GM19025 (cell line): ENCODE measurements around the gene RPP14.

ENCODE experiments used
- ATAC-seq: cut with Tn5 transposase; IDR thresholded peaks from one replicate; pipeline ENCODE4 v1.9.1; 2021; ENCODE audit warnings: mild to moderate bottlenecking, low read depth, moderate library complexity; ENCODE audit not compliant: unreplicated experiment

The RPP14 gene

DNA sequence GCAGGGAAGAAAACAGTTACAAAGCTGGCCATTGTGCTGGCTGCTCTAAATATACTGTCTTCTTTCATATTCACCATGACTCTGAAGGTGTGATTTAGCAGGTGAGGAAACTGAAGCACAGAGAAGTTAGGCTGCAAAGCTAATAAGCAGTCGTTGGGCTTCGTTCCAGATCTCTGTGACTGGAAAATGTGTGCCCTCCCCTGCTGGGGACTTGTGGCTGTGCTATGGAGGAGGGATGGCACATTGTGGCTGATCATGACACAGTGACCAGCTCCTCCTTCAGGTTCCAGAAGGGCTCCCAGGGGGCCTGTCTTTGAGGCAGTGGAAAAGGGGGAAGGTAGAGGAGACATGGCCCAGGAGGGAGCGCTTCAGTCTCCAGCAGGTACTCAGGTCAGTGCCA is 45.9 kb downstream of the RPP14 start:
- no peak for ATAC-seq

DNA sequence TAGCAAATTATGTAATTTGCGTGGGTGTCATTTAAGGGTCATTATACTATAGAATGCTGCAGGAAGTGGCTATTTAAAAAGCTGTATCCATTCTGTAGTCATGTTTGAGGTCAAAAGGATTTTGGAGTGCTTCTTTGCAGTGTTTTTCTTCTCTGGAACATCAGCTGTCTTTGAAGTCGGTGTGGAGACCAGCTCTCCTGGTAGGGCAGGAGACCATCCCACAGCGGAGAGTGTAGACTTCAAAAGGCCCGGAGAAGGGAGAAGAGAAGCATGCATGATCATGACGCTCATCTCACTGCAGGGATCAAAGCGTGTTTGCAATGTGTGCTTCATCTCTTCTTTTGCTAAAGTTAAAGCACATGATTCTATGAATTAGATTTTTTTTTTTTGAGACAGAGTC is 46.6 kb downstream of the RPP14 start:
- ATAC-seq, result no peak

DNA sequence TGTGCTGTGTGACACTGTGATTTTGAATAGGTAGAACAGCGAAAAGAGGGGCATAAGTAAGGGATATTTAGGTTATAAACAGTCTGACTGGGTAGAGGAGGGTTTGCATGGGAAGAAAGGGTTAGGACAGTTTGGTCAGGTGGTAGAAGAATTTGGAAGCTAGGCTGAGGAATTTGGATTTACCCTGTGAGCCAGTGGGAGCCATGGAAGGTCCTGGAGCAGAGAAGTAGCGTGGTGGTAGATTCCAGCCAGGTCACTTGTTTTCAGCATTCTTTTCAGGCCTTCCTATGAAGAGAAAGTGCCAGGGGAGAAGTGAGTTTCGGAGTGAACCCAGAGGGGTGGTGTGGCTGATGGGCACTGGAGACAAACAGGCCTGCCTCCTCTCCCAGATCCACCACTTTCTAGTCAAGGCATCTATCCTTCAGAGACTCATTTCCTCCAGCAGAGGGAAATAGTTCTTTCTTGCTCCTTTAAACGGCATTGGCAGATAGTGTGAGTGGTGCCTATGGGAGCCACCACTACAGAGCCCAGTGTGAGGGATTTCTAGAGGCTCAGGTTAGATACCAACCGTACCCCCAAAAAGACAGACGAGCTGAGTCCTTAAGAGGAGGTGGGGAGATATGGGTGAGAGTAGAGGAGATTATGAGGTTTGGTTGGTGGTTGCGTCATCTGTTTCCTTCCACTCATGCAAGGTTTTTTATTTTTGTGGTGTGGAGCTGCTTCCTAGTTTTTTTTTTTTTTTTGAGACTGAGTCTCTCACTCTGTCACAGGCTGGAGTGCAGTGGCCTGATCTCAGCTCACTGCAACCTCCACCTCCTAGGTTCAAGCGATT is 47.9 kb downstream of the RPP14 start:
- no peak for ATAC-seq

DNA sequence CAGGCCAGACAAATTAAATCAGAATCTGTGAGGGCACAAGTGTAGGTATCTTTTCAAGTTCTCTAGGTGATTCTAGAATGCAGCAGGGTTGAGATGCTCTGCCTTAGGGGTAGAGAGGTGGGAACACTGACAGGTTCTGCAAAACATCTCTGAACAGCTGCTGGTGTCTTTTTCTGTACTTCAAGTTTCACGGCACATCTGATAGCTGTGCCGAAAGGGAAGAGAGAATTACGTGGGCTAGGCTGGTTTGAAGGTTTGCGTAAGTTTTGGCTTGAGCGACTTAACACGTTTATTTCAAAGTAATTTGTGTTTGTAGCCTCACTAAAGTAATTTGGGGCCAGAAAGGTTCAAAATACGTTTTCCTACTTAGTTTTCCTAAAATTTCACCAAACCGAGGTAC is 49.1 kb downstream of the RPP14 start:
- no peak for ATAC-seq

DNA sequence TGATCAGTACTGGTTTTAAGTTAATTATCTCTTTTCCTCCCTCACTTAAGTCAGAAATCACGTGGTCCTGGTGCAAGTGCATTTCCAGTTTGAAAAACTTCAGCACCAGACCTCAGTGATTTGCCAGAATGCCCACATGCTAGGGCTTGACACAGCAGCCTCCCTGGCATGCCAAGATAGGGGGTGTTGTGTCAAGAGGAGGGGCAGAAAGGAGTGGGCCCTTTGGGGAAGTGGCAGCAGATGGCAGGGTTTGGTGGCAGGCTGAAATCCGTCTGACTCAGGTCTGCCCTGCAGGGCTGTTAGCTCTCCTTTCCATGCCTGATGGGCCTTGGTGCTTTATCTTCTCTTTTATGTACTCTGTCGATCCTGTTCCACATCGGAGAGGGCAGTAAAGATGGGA is 50.0 kb downstream of the RPP14 start:
- ATAC-seq, result no peak

DNA sequence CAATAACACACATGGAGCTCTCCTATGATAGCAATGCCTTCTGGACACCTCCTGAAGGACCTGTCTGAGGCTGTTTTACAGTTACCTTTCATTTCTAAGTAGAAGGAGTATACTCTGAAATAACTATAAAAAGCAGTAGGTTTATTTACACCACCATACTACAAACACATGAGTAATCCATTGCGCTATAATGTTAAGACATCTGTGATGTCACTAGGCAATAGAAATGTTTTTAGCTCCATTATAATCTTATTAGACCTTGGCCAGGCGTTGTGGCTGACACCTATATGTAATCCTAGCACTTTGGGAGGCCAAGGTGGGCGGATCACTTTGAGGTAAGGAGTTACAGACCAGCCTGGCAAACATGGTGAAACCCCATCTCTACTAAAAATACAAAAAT is 51.4 kb downstream of the RPP14 start:
- ATAC-seq, result no peak

DNA sequence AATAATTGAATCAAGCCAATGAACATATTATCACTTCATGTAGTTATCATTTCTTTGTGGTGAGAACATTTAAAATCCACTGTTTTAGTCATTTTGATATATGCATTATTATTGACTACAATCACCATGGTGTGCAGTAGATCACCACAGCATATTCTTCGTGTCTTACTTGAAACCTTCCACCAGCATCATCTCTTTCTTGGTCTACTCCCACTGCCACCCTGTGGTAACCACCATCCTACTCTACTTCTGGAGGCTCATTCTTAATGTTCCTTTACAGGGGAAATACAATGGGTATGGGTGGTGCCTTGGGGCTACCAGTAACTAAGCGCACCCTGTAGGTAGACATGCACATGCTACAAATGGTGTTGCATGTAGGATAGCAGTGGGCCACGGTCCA is 52.0 kb downstream of the RPP14 start:
- ATAC-seq, result no peak

DNA sequence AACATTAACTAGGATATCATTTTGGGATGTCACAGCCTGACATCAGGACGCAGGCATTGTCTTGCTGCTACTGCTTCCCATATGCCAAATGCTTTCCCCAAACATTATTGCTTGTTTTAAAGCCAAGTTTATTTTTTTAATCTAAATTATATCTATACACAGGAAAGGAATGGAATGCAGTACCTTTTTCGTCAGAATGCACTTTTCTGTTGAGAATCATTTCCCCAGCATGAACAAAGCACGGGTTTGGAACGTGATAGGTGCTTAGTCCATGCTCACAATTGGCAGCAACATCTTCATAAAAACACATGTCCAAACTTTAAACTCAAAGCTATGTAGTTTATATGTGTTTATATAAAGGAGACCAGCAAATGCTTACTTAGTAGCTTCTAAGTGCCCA is 52.8 kb downstream of the RPP14 start:
- ATAC-seq, result no peak

DNA sequence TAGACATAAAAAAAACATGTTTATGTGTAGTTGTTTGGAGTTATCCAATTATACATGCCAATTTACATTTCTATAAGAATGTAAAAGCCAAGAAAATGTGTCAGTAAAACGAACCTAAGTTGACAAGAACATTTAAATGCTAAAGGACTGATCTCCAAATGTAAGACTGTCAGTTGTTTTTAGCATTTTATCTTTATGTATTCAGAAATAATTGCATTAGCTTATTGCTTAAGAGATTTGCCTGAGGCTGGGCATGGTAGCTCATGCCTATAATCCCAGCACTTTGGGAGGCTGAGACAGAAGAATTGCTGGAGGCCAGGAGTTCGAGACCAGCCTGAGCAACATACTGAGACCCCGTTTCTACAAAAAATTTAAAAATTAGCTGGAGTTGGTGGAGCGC is 53.6 kb downstream of the RPP14 start:
- no peak for ATAC-seq

DNA sequence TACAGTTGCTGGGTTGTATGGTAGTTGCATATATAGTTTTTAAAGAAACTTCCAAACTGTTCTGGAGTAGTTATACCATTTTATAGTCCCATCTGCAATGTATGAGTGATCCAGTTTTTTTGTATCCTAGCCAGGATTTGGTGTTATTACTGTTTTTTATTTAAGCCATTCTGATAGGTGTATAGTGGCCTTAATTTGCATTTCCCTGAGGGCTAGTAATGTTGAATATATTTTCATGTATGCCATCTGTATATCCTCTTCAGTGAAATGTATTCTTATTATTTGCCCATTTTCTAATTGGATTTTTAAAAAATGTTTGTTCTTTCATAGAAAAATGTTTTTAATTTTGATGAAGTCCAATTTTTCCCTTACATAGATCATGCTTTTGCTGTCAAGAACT is 55.8 kb downstream of the RPP14 start:
- ATAC-seq, result no peak

DNA sequence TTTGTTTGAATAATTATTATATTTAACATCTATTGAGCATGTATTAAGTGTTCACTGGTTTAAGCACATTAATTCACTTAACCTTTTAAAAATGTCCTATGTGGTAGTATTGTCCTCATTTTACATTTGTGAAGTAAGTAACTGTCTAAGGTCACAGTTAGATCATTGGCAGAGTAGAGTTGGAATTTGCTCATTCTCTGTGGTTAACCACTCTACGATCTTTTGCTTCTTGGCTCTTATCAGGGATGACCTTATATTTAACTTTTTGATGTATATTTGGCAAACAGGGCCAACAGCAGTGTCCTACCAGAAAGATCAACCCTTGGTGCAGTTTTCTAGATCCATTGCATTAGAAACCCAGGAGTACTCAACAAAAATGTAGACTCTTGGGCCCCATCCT is 60.7 kb downstream of the RPP14 start:
- no peak for ATAC-seq

DNA sequence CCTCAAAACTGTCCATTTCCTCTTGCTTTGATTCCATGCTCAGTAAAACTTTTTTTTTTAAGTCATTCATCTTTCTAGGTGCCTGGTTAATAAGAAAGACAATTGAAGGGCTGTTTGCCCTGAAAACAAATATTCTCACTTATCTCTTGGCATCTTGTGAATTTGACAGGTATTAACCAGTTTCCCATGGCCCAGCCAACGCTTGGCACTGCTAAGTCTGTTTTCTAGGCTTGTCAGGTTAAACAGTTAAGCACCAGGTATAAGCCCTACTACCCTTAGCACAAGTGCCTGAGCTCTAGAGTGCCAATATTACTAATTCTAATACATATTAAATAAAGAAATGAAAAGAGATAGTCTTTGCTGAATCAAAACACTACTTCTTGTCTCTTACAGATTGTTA is 63.0 kb downstream of the RPP14 start:
- no peak for ATAC-seq
